HepG2 (cell line): ENCODE measurements around the gene ZBTB20. TPM values are rescaled to one million over a fixed set of nuclear protein-coding genes. Genes with fewer than 3 reads are reported as not detected.

Source experiments
- ATAC-seq: fragments of 200-7000 bp; cut with Tn5 transposase; 3 replicates; pipeline ENCODE4 v1.9.1; 2020; ENCODE audit warnings: mild to moderate bottlenecking, moderate library complexity
- BruUV-seq: library from RNA; stranded (reverse); fragments of 400-500 nt; replicated peaks from 2 replicates; lab custom pipeline; 2021; lab: Mats Ljungman, UMichigan
- CTCF ChIA-PET: fragments of 300-600 bp; formaldehyde crosslinking; extraction: SDS; loops from one replicate; lab custom pipeline; 2021; ENCODE audit warnings: low total read pairs, inconsistent platforms, low intra/inter-chr PET ratio; lab: Yijun Ruan, JAX
- POLR2A ChIA-PET: fragments of 350-600 bp; sonication (Branson Sonifier 250); formaldehyde crosslinking; loops from one replicate; lab custom pipeline; 2020; ENCODE audit warnings: antibody characterized with exemption, inconsistent platforms; lab: Yijun Ruan, JAX
- DNase-seq: peaks from one replicate; pipeline ENCODE4 v3.0.0-alpha.2; 2015; ENCODE audit warnings: low spot score
- FAIRE-seq: peaks from 3 replicates; lab custom pipeline; 2011; peaks lifted over from hg19 to GRCh38; lab: Jason Lieb, UNC
- H2AFZ ChIP-seq: one replicate; pipeline ENCODE4 v1.6.1; 2011; ENCODE audit warnings: low read length, inconsistent platforms
- H3K27ac ChIP-seq: fragments of 300-600 bp; 3 replicates; pipeline ENCODE4 v1.8.0; 2011; ENCODE audit warnings: mixed run types, mild to moderate bottlenecking, mixed read lengths, low read length, inconsistent platforms; ENCODE audit not compliant: insufficient read depth; ENCODE audit errors: extremely low read length
- H3K27me3 ChIP-seq, 2 experiments: fragments of 200-600 bp in 1 of 2; 2 replicates in 1 of 2; 3 replicates in 1 of 2; pipeline versions ENCODE4 v1.6.0 to v1.8.0; 2011; ENCODE audit warnings: low read length in 2 of 2, mild to moderate bottlenecking in 2 of 2, moderate library complexity in 2 of 2, inconsistent platforms in 1 of 2; ENCODE audit not compliant: insufficient read depth in 2 of 2, control insufficient read depth in 1 of 2
- H3K36me3 ChIP-seq, 2 experiments: fragments of 200-600 bp in 1 of 2; replicated peaks in 1 of 2; 2 replicates in 1 of 2; 3 replicates in 1 of 2; pipeline versions ENCODE4 v1.5.1 to v1.8.0; 2011; ENCODE audit warnings: low read length in 2 of 2, inconsistent platforms in 1 of 2; ENCODE audit not compliant: insufficient read depth in 2 of 2, control insufficient read depth in 1 of 2
- H3K4me1 ChIP-seq: 2 replicates; pipeline ENCODE4 v1.5.1; 2012; ENCODE audit warnings: low read length, inconsistent platforms; ENCODE audit not compliant: insufficient read depth
- H3K4me2 ChIP-seq: 2 replicates; pipeline ENCODE4 v1.6.0; 2011; ENCODE audit warnings: low read depth, low read length, inconsistent platforms
- H3K4me3 ChIP-seq, 3 experiments: fragments of 200-600 bp in 1 of 3; sonication (generic), shearing (Covaris generic) in 1 of 3; replicated peaks in 1 of 3; 2 replicates each; pipeline ENCODE4 v1.5.1; 2011 to 2016; ENCODE audit warnings: low read length in 3 of 3, inconsistent platforms in 2 of 3, low read depth in 2 of 3, mild to moderate bottlenecking in 2 of 3, control low read depth in 1 of 3, mixed read lengths in 1 of 3; ENCODE audit not compliant: insufficient read depth in 1 of 3
- H3K79me2 ChIP-seq: one replicate; pipeline ENCODE4 v1.6.1; 2011; ENCODE audit warnings: low read length, inconsistent platforms; ENCODE audit not compliant: insufficient read depth
- H3K9ac ChIP-seq: 2 replicates; pipeline ENCODE4 v1.6.0; 2011; ENCODE audit warnings: mild to moderate bottlenecking, low read depth, low read length, inconsistent platforms; ENCODE audit not compliant: insufficient read depth
- H3K9me3 ChIP-seq: 2 replicates; pipeline ENCODE4 v1.5.1; 2012; ENCODE audit warnings: mild to moderate bottlenecking, low read length
- H4K20me1 ChIP-seq: 2 replicates; pipeline ENCODE4 v1.6.0; 2011; ENCODE audit warnings: inconsistent platforms, mild to moderate bottlenecking, low read length, moderate library complexity; ENCODE audit not compliant: insufficient read depth
- ARNTL ChIP-seq: sonication (generic); formaldehyde crosslinking; IDR thresholded peaks from 2 replicates; pipeline ENCODE4 v1.4.0; 2020; ENCODE audit warnings: mild to moderate bottlenecking, missing genetic modification reagents
- HNF4A ChIP-seq: sonication (generic); formaldehyde crosslinking; IDR thresholded peaks from 2 replicates; pipeline ENCODE4 v1.4.0; 2020; ENCODE audit warnings: missing genetic modification reagents
- IRF2 ChIP-seq: IDR thresholded peaks from 2 replicates; pipeline ENCODE4 v1.6.1; 2018; ENCODE audit warnings: missing genetic modification reagents, missing compliant biosample characterization
- KDM2A ChIP-seq: sonication (generic); formaldehyde crosslinking; IDR thresholded peaks from 2 replicates; pipeline ENCODE4 v1.4.0; 2020; ENCODE audit warnings: low read depth, missing genetic modification reagents, borderline replicate concordance
- MYC ChIP-seq: sonication (generic); formaldehyde crosslinking; IDR thresholded peaks from 2 replicates; pipeline ENCODE4 v1.9.0; 2021; ENCODE audit warnings: missing genetic modification reagents, borderline replicate concordance
- NFYB ChIP-seq: sonication (generic); formaldehyde crosslinking; IDR thresholded peaks from 2 replicates; pipeline ENCODE4 v1.4.0; 2020; ENCODE audit warnings: missing genetic modification reagents
- NPAS2 ChIP-seq: sonication (generic); formaldehyde crosslinking; IDR thresholded peaks from 2 replicates; pipeline ENCODE4 v1.8.0; 2022; ENCODE audit warnings: mild to moderate bottlenecking, missing genetic modification reagents, borderline replicate concordance
- NR2F6 ChIP-seq, 2 experiments: IDR thresholded peaks; 2 replicates each; pipeline ENCODE4 v1.6.1; 2016; ENCODE audit warnings: antibody characterized with exemption in 1 of 2, mild to moderate bottlenecking in 1 of 2
- PBX2 ChIP-seq: IDR thresholded peaks from 2 replicates; pipeline ENCODE4 v1.6.1; 2016; ENCODE audit warnings: control low read depth
- REL ChIP-seq: sonication (generic); formaldehyde crosslinking; conservative IDR thresholded peaks from 2 replicates; pipeline ENCODE4 v1.8.0; 2022; ENCODE audit warnings: mild to moderate bottlenecking, missing genetic modification reagents, moderate library complexity
- RFX3 ChIP-seq: IDR thresholded peaks from 2 replicates; pipeline ENCODE4 v1.6.1; 2016; ENCODE audit warnings: missing biosample characterization, missing genetic modification reagents
- SALL1 ChIP-seq: sonication (generic); formaldehyde crosslinking; IDR thresholded peaks from 2 replicates; pipeline ENCODE4 v1.8.0; 2022; ENCODE audit warnings: mild to moderate bottlenecking, missing genetic modification reagents
- SOX13 ChIP-seq, 3 experiments: fragments of 450-650 bp in 1 of 3; sonication (generic) in 1 of 3; formaldehyde crosslinking in 1 of 3; IDR thresholded peaks in 2 of 3; conservative IDR thresholded peaks in 1 of 3; 2 replicates each; pipeline versions ENCODE4 v1.5.0 to v1.6.1; 2016 to 2020; ENCODE audit warnings: antibody characterized with exemption in 1 of 3, mild to moderate bottlenecking in 1 of 3, missing compliant biosample characterization in 1 of 3, missing genetic modification reagents in 1 of 3, moderate library complexity in 1 of 3
- SRSF1 ChIP-seq: fragments of 200-400 bp; formaldehyde crosslinking; optimal IDR thresholded peaks from 2 replicates; pipeline ENCODE3; 2017; ENCODE audit warnings: mild to moderate bottlenecking, low read depth, low read length, moderate library complexity
- ZBTB38 ChIP-seq: sonication (generic); formaldehyde crosslinking; IDR thresholded peaks from 2 replicates; pipeline ENCODE4 v1.5.1; 2020; ENCODE audit warnings: mild to moderate bottlenecking, missing genetic modification reagents
- ZBTB8A ChIP-seq: sonication (generic); formaldehyde crosslinking; IDR thresholded peaks from 2 replicates; pipeline ENCODE4 v1.4.0; 2020; ENCODE audit warnings: mild to moderate bottlenecking, low read depth, missing genetic modification reagents, borderline replicate concordance
- ZC3H4 ChIP-seq: sonication (generic); formaldehyde crosslinking; IDR thresholded peaks from 2 replicates; pipeline ENCODE4 v1.4.0; 2020; ENCODE audit warnings: missing genetic modification reagents, borderline replicate concordance
- ZFP41 ChIP-seq: sonication (generic); formaldehyde crosslinking; IDR thresholded peaks from 2 replicates; pipeline ENCODE4 v1.4.0; 2020; ENCODE audit warnings: mild to moderate bottlenecking, missing genetic modification reagents, borderline replicate concordance
- ZNF549 ChIP-seq: sonication (generic); formaldehyde crosslinking; IDR thresholded peaks from 2 replicates; pipeline ENCODE4 v1.5.0; 2020; ENCODE audit warnings: missing genetic modification reagents
- ZNF563 ChIP-seq: sonication (generic); formaldehyde crosslinking; IDR thresholded peaks from 2 replicates; pipeline ENCODE4 v1.8.0; 2022; ENCODE audit warnings: mild to moderate bottlenecking, moderate library complexity, missing genetic modification reagents
- ZNF652 ChIP-seq: IDR thresholded peaks from 2 replicates; pipeline ENCODE4 v1.6.1; 2016; ENCODE audit warnings: low read depth, borderline replicate concordance
- ZNF749 ChIP-seq: sonication (generic); formaldehyde crosslinking; IDR thresholded peaks from 2 replicates; pipeline ENCODE4 v1.8.0; 2022; ENCODE audit warnings: mild to moderate bottlenecking, missing genetic modification reagents, moderate library complexity, borderline replicate concordance
- ZNF879 ChIP-seq: sonication (generic); formaldehyde crosslinking; IDR thresholded peaks from 2 replicates; pipeline ENCODE4 v1.8.1; 2023; ENCODE audit warnings: missing genetic modification reagents
- ZSCAN9 ChIP-seq: IDR thresholded peaks from 2 replicates; pipeline ENCODE4 v1.6.1; 2016; ENCODE audit warnings: borderline replicate concordance
- WGBS: methylation state at CpG from one replicate; pipeline ENCODE4 v1.1.6; 2017; ENCODE audit warnings: low lambda C conversion rate; 5-methylcytosine and 5-hydroxymethylcytosine counted together
- in situ Hi-C: cut with HindIII; loops from 2 replicates; pipeline ENCODE4 v1.10.0; 2017; ENCODE audit warnings: low pct_unique_long_range_greater_than_20kb; ENCODE audit not compliant: extremely low pct_ligation_motif_present
- intact Hi-C: fragments of 100-400 bp; cut with micrococcal nuclease; formaldehyde crosslinking; loops from one replicate; pipeline ENCODE4 v1.10.0; 2022; ENCODE audit not compliant: unreplicated experiment
- polyA plus RNA-seq, 8 experiments: library from polyadenylated mRNA; depleted of rRNA in 3 of 8; stranded (reverse) in 7 of 8; unstranded in 1 of 8; fragments of >200 nt; fragmentation: Illumina TruSeq in 4 of 8; extraction: Trizol in 4 of 8; gene quantifications; 2 replicates each; pipeline versions ENCODE4 v1.2.1 to v1.2.3, GENCODE V29; 2011 to 2016; ENCODE audit warnings: low read depth in 4 of 8, missing spikeins in 1 of 8, mixed read lengths in 1 of 8; ENCODE audit not compliant: insufficient read depth in 1 of 8
- total RNA-seq, 5 experiments: library from RNA; depleted of rRNA; stranded (reverse); fragments of >200 nt; fragmentation: Illumina TruSeq; extraction: Trizol; gene quantifications; 2 replicates each; pipeline ENCODE4 v1.2.3, GENCODE V29; 2016; ENCODE audit warnings: low read depth in 1 of 5

Gene ZBTB20
- total and polyA plus RNA-seq, 2 of the 13 experiments (the other 11 are each of a cell fraction or from before 2014, with no cell fraction given): 1.9 to 8.8 TPM

GRCh38 chr3:114496874-114497273, 650.2 kb downstream of the ZBTB20 start (continued):
- no peak for TF ChIP-seq PBX2
- TF ChIP-seq ZNF563 (CRISPR knock-in tag): no peak
- no peak for TF ChIP-seq NFYB (CRISPR knock-in tag)
- TF ChIP-seq ZNF652 (CRISPR knock-in tag): no peak
- TF ChIP-seq ZNF549: no peak

GRCh38 chr3:114496466-114496865, 650.6 kb downstream of the ZBTB20 start:
- Histone ChIP-seq H4K20me1 (no peaks in the 10 kb centered on the region), H3K27ac (no peak overlapping the region), H3K4me2 (no peak overlapping the region; the same call in 1 of the 2 replicates), H3K79me2 (no peaks in the 10 kb centered on the region), H3K9ac (no peak overlapping the region), H3K27me3 (no peaks in the 10 kb centered on the region), H3K9me3 (no peaks in the 10 kb centered on the region), H3K4me3 (no peak overlapping the region), H3K36me3 (no peaks in the 10 kb centered on the region; a peak in 1 of 5 replicates), H2AFZ (no peak overlapping the region), H3K4me1 (peaks cover 22% of the 10 kb centered on the region)
- no TSS peak for BruUV-seq
- FAIRE-seq (no peak), ATAC-seq (no peak; the same call in 2 of the 3 replicates), DNase-seq (no peak)
- intact Hi-C loops (loop anchor here (5.0 kb wide), 1 partner anchor 1296 kb away; no protein-coding TSS in a partner anchor), in situ Hi-C loops (no loop called here)
- POLR2A ChIA-PET: no interaction called here
- CTCF ChIA-PET: no interaction called here
- no peak for TF ChIP-seq SRSF1
- TF ChIP-seq ZBTB38 (CRISPR knock-in tag): no peak
- no peak for TF ChIP-seq ZSCAN9
- no peak for TF ChIP-seq ZBTB8A (CRISPR knock-in tag)
- TF ChIP-seq ZNF749: no peak
- TF ChIP-seq ZC3H4 (CRISPR knock-in tag): no peak
- TF ChIP-seq IRF2 (CRISPR knock-in tag): no peak
- no peak for TF ChIP-seq ZFP41
- no peak for TF ChIP-seq NPAS2 (CRISPR knock-in tag)
- TF ChIP-seq RFX3 (CRISPR knock-in tag): no peak
- no peak for TF ChIP-seq ARNTL
- no peak for TF ChIP-seq REL (CRISPR knock-in tag)
- no peak for TF ChIP-seq SOX13 (IDR thresholded peaks at IDR 0.05)
- TF ChIP-seq SOX13 (CRISPR knock-in tag; conservative IDR thresholded peaks at IDR 0.05 in 1 of 2, IDR thresholded peaks at IDR 0.05 in 1 of 2): no peak
- TF ChIP-seq KDM2A (CRISPR knock-in tag): no peak
- no peak for TF ChIP-seq MYC (CRISPR knock-in tag)
- no peak for TF ChIP-seq HNF4A (CRISPR knock-in tag)
- TF ChIP-seq NR2F6 (IDR thresholded peaks at IDR 0.05): no peak
- no peak for TF ChIP-seq NR2F6 (CRISPR knock-in tag; IDR thresholded peaks at IDR 0.05)
- no peak for TF ChIP-seq ZNF879 (CRISPR knock-in tag)
- no peak for TF ChIP-seq SALL1 (CRISPR knock-in tag)
- 91% methylated on average over 3 of the region's 3 CpGs for WGBS
